GM12801 (cell line): ENCODE measurements around the gene KRT25.

ENCODE experiments used
- CTCF ChIP-seq: IDR thresholded peaks from one replicate; pipeline ENCODE4 v1.5.1; 2011; ENCODE audit warnings: control low read depth; ENCODE audit not compliant: insufficient read length; ENCODE audit errors: extremely low read depth

Gene KRT25

GRCh38 chr17:40794466-40794865 is 39.3 kb upstream of the KRT25 start:
- no peak for TF ChIP-seq CTCF

- TF ChIP-seq CTCF = no peak
Measured at GRCh38 chr17:40793832-40794231, 38.7 kb upstream of the KRT25 start.

GRCh38 chr17:40791787-40792436 is 36.8 kb upstream of the KRT25 start:
- TF ChIP-seq CTCF = no peak

GRCh38 chr17:40791111-40791510 is 36.0 kb upstream of the KRT25 start:
- no peak for TF ChIP-seq CTCF

- no peak for TF ChIP-seq CTCF
Measured at GRCh38 chr17:40782450-40782849, 27.3 kb upstream of the KRT25 start, which contains the start of gene KRT27. Gene KRT27 (minus strand): TSS chr17:40782550. CDS start chr17:40782493, 57 bp downstream.

GRCh38 chr17:40779181-40779909 is 24.2 kb upstream of the KRT25 start:
- TF ChIP-seq CTCF = no peak

- no peak for TF ChIP-seq CTCF
Measured at GRCh38 chr17:40778461-40778860, 23.3 kb upstream of the KRT25 start.
